Stimulated activated CD4-positive, alpha-beta T cell treated with anti-CD3 and anti-CD28 coated beads, Interleukin-12 subunit alpha, Interleukin-12 subunit beta, amount 100 ng/mL, for 4 hours (primary cell): ENCODE results near the gene TRABD2A.
"Not testable (repeated sequence)": the region's sequence is repeated elsewhere in the genome, so short reads cannot be mapped to it uniquely, and the experiment has no call there.

Experiments used
- DNase-seq: peaks from one replicate; pipeline ENCODE4 v3.0.0-alpha.2; 2020

Gene TRABD2A

DNA sequence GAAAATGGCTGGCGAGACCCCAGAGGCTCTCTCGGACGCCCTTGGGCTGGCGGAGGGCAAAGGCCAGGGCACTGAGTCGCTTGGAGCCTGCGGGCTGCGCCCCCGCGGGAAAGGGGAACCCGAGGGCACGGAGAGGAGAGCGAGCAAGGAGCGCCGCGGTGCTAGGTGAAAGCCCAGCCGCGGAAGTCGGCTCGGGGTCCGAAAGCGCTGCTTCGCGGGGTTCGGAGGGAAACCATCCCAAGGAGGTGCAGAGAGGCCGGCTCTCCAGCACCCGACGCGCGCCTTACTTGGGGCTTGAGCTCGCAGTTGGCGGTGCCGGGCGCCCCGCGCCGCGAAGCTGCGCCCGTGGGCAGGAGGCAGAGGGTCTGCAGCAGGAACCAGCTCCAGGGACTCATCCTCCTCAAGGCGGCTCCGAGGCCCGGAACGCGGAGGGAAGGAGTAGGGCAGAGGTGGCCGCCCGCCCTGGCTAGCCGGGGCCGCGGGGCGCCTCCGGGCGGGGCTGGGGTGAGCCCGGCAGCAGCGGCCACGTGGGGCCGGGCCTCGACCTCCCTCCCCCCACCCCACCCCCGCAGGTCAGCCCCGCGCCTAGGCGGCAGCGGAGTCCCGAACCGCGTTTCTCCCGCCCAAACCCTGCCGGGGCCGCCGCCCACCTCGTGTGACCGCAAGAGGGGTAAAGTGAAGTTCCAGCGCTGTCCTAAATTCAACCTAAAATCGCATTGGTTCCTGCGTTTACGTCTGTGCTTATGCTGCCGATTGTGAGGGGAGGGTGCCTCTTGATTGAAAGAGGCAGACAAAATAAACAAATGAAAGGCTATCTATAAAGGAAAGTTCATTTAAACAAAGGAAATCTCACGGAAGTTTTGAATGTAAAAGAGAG, at the start of gene TRABD2A:
TSS of gene TRABD2A (minus strand) at position 440 of the 877 bp plus-strand sequence. CDS start at position 395, 45 bp downstream.
- DNase-seq, result peak; percentile 51

DNA sequence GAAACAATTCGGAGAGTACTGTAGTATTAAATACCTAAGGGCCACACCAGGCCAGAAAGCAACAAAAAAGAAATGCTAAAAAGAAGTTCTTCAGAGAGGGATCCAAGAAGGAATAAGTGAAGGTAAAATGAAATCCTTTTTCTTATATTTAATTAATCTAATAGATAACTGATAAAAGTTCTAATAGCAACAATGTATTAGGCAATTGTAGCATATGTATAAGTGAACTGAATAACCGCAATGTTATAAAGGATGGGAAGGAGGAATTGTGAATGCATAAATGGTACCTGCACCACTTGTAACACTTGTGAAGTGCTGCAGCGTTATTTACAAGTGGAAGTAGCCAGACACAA, 46.4 kb upstream of the TRABD2A start:
- no peak for DNase-seq

DNA sequence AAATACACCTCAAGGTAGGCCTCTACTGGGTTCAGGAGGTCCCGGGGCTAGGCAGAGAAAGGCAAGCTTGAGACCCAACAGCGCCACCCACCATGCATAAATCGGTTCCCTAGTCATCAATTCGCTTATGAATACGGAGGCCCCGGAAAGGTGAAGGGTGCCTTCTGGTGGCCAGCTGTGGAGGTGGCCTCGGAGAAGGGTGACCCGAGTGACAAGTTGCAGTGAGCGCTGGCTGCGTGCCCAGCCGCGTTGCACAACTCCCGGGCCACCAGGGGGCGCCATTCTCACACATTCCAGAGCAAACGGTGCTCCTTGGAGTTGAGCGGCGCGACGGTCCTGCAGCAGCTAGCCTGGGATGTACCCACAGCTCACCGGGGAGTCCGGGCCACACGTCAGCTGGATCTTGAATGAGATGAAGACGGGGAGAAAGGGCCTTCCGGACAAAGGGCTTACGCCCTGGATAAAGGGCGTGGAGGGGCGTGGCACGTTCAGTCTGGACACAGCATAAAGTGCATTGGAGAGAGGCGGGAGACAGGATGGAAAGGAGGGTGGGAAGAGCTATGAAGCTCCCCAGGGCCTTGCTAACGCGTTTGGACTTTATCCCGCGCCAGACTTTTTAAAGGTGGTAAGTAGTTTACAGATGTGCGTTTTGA, 45.0 kb upstream of the TRABD2A start:
- peak; percentile 100 for DNase-seq

GRCh38 chr2:84925336-84925723, 44.4 kb upstream of the TRABD2A start:
- no peak for DNase-seq

GRCh38 chr2:84924173-84925106, 43.6 kb upstream of the TRABD2A start:
- no peak for DNase-seq

- DNase-seq, result no peak
These were observed 42.1 kb upstream of the TRABD2A start for GRCh38 chr2:84923009-84923408.

- peak; percentile 41 for DNase-seq
These were observed 39.1 kb upstream of the TRABD2A start for GRCh38 chr2:84919885-84920580.

GRCh38 chr2:84918430-84918829, 37.5 kb upstream of the TRABD2A start:
- no peak for DNase-seq

GRCh38 chr2:84917821-84918220, 36.9 kb upstream of the TRABD2A start:
- DNase-seq, result not testable (repeated sequence)

DNA sequence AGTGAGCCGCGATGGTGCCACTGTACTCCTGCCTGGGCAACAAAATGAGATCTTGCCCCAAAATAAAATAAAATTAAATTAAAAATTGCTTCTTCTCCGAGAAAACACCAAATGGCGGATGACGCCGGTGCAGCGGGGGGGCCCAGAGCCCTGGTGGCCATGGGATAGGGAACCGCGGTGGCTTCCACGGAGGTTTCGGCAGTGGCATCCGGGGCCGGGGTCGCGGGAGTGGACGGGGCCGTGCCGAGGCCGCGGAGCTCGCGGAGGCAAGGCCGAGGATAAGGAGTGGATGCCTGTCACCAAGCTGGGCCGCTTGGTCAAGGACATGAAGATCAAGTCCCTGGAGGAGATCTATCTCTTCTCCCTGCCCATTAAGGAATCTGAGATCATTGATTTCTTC, 34.8 kb upstream of the TRABD2A start:
- DNase-seq, result not testable (repeated sequence)

GRCh38 chr2:84914334-84914733, 33.5 kb upstream of the TRABD2A start:
- no peak for DNase-seq

DNA sequence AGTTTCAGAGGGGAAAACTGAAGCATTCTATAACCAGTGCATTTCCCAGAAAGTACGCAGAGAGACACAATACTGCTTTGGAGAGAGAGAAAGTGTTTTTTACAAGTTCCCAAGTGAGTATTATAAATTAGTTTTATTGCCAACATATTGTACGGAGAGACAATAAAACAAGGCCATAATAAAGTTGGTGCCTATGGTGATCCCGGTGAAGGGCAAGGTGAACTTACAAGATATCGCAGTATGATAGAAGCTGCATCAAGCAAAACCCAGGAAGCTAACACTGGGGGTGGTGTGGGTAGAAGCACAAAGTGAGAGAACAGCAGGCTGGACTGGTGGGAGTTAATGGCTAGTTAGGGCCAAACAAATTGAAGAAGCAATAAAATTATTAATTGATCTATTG, 32.1 kb upstream of the TRABD2A start:
- no peak for DNase-seq

- DNase-seq, result no peak
These were observed 30.3 kb upstream of the TRABD2A start for GRCh38 chr2:84911135-84911678.

- no peak for DNase-seq
These were observed 28.2 kb upstream of the TRABD2A start for GRCh38 chr2:84908948-84909713.

DNA sequence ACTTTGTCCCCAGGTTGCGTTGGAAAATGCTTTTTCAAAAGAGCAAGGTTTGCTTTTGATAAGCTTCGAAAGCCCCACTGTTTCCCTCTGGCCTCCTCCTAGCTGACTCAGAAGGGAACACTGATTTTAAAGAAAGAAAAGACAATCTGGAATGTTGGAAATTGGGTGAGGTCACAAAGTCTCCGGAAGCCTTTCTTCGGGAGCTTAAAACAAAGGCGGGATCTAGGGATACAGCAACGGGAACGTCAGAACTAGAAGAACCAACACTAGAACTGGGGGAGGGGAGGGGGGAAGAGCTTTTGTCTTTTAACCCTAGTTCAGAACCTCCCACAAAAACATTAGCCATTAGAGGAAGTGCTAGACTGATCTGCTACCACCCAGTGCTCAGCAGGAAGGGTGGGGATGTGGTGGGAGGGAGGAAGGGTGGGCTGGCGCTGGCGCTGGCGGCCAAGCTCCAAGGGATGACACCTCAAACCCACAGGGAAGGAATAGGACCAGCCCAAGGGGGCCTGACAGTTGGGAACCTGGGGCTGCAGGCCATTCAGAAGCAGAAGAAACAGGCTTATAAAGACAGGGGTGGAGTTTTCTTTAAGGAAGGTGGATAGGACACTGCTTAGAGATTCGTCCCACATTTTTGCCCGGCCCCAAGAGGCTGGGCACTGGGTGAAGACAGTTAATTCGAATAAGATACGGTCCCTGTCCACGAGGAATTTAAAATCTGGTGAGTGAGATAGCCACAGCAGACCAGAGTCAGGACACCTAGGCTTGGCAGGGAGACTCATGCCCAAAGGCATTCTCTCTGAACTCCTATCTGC, 26.2 kb upstream of the TRABD2A start:
- no peak for DNase-seq

DNA sequence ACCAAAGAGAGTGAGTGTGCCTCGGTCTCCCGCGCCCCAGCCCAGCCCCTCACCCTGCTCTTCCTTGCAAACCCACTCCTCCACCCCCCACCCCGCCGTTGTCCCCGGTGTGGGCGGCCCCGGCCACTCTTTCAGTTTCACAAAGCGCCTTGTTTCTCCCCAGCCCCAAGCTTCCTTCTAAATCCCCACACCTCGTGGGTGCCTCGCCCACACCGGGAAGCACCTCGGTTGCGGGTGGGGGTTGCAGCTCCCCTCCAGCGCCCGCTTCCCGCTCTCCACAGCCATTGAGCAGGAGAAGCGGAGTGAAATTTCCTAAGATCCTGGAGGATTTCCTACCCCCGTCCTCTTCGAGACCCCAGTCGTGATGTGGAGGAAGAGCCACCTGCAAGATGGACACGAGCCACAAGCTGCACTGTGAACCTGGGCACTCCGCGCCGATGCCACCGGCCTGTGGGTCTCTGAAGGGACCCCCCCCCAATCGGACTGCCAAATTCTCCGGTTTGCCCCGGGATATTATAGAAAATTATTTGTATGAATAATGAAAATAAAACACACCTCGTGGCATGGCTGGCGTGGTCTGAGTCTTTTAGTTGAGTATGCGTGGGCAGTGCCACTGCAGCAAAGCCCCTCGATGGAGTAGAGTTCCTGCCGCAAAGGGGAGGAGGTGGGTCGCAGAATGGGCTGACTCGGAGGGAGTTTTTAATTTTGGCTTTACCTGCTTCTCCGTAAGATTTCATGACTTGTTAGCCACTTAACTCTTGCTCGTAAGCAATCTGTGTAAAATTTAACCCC, 25.4 kb upstream of the TRABD2A start:
- peak; percentile 60 for DNase-seq

DNA sequence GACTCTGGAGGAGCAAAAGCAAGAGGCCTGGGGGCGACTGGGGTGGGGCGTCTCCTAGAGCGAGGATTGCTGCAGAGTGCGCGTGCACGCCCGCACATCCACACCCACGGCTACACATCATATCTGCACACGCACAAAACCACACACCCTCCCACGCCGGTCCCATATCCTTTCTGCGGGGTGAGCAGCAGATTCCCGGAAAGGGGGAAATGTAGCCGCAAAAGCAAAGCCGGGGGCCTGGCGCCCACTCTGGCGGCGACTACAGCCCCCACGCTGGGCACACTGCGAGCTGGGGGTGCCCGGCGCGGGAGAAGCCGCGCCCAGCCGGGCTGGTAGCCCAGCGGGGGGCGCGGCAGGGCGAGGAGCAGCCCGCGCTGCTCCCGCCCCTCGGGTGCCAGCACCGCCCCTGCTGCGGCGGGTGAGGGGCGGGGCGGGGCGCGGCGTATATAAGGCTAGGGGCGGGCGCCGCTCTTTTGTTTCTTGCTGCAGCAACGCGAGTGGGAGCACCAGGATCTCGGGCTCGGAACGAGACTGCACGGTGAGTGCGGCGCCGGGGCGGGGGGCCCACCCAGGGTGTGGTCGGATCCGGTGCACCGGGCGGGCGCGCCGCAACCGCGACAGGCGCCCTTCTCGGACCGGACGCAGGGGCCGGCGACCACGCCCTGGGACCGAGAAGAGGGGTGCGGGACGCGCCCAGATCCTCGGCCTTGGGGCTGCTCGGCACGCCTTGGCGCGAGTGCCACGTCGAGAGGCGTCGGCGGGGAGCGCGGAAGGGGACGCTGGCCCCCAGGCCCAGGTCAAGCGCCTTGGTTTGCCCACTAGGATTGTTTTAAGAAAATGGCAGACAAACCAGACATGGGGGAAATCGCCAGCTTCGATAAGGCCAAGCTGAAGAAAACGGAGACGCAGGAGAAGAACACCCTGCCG, 24.6 kb upstream of the TRABD2A start, which contains the start of gene TMSB10:
TSS of gene TMSB10 (plus strand) at position 476 of the 927 bp plus-strand sequence.
- peak; percentile 89 for DNase-seq

DNA sequence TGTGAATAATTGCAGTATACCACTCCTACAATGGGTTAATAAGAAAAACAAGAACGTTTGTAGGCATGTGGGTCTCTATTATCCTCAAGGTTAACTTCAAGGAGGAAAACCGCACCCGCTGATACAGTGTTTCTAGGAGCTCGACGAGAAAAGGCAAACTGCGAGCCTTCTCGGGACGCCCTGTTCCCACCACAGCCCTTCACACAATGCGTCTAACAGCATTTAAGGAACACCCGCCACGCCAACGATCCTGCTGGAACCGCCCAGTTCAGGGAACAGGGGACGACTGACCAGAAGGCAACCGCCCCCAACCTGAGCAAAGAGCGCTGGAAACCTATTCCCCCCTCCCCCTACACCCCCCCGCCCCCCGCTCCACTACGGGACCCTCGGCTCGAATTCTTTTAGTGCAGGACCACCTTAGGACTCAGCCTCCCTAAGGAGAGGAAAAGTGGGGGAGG, 23.9 kb upstream of the TRABD2A start:
- no peak for DNase-seq
